RPMI8226 (cell line): ENCODE results near the gene KCNK10.

Experiments
- DNase-seq: peaks from one replicate; pipeline ENCODE4 v3.0.0-alpha.2; 2015

Gene KCNK10

DNA sequence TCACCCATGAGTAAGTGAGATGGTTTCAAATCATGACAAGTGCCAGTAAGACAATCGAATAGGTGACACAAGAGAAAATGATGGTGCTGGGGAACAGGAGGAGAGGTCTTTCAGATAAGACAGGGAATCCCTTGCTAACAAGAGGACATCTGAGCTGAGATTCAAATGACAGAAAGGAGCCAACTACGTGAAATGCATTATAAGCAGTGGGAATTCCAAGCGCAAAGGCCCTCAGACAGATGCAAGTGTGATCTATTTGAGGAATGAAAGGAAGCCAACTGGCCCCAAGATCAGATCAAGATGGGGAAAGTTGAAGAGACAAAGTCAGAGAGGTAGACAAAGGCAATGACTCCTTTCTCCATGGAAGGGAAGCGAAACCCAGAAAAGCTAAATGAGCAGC is 4.7 kb downstream of the KCNK10 start:
- no peak for DNase-seq

DNA sequence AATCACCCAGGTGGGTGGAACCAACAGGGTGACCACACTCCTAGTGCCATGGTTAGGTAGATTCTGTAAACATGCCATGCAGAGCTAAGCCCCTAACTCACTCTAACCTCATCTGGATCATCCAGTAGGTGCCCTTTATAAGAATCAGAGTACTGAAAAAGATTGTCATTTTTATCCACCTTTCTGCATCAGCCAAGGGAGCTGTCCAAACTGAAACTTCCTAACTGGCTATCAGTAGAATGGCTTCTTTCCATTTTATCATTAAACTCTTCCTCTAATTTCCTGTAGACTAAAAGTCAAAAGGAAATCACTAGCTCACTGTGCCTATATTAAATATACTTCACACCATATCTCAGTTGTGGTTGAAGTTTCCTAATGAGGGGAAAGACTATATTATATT is 6.5 kb downstream of the KCNK10 start:
- DNase-seq: no peak

DNA sequence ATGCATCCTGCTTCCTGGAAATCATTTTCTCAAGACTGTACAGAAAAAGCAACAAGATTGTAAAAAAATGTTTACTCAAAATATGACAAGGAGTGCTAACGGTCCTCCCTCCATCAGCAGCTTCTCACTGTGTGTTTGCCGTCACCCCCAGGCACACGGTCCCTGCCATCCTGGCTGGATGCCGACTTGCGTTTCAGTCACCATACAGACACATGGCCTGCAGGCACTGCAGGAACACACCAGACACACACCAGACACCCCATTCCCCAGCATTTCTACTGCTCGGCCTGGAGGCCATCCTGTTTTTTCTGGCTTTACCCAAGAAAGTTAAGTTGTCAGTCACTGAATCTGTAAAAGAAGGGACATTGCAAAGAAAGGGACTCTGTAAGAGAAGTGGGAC is 10.8 kb downstream of the KCNK10 start:
- DNase-seq: no peak

DNA sequence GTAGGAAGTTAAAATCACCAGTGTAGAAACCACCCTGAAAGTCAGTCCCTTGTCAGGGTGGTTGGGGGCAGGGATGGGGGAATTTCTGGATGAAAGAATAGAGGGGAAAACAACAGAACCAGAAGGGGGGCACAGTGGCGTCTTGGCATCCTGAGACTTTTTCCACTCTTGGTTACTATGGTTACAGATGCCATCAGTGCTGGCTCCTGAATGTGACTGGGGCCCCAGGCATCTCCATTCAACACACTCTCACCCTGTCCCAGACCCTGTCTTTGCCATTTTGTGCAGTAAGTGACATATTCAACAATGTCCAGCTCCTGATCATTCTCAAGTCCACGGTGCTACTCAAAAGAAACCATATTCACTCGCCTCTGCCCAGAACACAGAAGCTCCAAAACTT is 11.3 kb downstream of the KCNK10 start:
- no peak for DNase-seq

DNA sequence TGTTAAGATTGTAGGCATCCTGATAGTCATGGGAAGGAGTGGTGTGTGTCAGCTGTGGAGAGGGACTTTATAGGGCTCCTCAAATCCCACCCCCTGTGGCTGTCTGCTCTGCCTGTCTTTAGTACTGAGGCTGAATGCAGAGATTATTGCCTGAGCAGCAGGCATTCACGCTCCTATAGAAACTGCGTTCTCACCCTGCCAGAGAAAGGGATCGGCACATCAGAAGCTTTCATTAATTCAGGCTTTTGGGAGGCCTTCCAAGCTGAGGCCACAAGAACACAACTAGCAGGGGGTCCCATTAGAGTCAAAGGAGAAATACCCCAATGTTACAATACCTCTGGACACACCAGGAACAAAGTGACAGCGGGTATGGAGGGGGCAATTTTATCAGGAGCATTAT is 12.6 kb downstream of the KCNK10 start:
- DNase-seq: no peak

DNA sequence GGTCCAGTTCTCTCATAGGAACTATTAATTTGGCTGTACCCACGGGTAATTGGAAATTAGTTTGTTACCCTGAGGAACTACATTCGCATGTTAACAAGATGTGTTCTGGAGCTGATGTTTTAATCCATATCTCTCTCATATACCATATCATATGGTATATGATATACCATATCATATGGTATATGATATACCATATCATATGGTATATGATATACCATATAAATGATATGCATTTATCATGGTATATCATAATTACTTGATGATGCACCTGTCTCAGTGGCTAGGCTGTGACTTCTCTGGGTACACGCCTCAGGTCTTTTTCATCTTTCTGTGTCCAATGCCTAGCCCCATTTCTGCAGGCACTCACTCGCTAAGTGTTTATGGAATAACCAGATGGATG is 13.0 kb downstream of the KCNK10 start:
- DNase-seq: no peak

DNA sequence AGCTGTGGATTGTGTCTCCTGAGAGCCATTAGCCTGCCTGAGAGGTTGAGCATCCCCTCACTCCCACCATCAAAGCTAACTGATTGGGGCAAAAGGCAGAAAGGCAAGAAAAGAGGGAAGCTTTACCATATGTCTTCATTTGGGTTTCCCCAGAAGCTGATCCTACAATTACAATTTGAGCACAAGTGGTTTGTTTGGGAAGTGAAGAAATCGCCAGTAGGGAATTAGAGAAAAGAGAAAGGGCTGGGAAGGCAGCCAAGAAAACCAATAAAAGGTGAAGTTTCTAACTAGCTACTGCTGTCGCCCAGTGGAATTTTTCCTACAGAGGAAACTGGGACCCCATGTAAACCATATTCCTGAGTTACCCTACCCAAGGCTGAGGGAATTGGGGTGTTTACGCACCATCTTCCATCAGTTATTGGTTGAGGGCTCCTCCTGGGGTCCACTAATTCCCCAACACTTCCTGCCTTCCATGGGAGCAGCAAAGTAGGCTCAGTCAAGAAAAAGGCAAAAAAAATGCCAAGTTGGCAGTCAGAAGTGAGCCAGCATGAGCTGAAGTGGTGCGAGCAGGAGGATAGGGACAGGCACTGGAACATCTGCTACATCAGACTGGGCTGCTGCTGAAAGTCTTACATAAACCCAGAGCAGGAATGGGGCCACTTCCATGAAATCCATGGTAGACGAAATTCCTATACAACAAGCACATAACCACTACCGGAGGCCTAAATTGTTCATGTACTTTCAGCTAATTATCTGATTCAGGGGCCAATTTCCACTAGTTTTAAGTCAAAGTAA is 17.3 kb downstream of the KCNK10 start:
- no peak for DNase-seq

DNA sequence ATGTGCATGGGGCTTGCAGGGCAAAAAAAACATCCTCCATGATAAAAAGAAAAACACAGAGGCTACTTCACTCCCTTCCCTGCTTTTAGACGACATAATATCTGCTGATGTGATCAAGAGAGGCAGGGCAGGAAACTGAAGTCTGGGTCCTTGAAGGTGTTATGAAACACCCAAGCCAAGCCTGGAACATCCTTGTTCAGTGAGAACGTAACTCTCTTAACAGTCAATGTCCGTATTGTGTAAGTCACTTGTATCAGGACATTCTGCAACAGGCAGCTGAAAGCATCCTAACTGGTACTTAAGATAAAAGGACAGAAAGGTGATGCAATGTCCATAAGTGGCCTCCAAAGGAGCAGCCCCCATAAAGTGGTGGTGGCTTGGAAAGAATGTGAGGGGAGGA is 20.0 kb downstream of the KCNK10 start:
- DNase-seq: no peak

DNA sequence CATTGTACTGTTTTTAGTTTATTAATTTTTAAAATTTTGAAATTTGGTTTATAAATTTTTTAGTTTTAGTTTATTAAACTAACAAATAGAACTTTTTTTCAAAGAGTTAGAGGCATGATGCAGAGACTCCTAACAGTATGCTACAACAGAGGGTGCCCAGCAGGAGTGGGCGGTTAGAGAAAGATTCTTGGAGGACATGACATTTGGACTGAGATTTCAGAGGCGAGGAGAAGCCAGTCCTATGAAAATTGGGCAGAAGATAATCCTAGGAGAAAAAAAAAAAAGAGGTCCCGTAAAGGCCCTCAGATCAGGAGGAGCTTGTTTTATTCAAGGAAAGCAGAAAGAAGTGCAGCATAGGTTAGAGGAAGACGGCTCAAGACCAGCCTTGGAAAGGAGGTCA is 21.7 kb downstream of the KCNK10 start:
- DNase-seq: no peak

DNA sequence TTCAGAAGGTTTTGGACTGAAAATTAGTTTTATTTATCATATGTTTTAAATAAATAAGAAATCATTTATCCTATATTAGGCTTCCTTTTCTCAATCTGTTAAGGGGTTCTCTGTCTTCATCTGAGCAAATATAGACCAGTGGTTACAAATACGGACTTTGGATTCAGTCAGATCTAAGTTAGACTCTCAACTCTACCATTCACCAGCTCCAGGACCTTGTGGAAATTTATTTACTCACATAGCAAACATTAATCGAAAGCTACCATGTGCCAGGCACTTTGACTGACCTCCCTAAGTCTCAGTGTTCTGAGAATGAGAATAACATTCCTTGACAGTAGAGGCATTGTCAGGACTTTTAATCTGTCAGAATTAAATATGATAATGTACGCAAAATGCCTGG is 22.3 kb downstream of the KCNK10 start:
- DNase-seq: no peak

DNA sequence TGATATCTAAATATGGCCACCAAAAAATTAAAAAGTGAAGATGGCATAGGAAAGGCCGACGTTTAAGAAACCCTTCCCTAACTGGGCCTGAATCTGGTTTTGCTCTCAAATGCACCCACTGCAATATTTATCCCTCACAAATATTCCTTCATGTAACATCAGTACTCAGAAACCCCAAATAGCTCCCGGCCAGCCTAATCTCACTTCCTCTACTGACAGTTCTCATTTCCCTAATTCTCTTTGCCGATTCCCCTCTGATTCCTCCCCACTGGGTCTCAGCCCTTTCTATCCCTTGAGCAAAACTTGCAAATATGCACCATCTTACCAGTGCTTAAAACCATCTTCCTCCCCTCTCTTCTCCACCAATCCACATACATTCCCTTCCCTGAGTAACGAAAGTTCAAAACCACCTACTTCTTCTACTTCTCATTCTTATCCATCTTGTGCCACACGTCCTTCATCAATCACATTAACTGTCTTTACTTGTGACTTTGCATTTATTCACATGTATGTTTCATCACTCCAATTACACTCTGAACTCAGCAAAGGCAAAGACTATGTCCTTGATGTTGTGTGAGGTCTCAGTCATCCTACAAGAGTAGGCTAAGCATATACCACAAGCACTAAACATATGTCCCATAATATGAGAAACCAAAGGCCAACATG is 23.1 kb downstream of the KCNK10 start:
- peak; percentile 4 for DNase-seq

DNA sequence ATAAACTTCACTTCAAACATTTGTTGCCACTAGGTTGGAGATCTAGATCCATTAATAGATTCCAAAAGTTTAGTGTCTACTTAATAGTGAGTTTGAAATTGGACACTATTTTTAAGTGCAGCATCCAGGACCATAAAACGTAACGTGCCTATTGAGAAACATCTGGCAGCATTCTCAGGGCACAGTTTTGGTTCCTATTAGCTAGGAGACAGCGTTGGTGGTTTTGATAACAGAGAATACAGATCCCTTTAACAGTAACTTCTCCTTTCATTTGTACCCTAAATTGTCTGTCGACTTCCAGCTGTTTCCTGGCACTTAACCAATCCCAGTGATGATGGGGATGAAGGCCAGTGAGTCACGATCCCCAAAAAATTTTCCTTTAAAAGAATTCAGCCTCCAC is 25.8 kb downstream of the KCNK10 start:
- no peak for DNase-seq

DNA sequence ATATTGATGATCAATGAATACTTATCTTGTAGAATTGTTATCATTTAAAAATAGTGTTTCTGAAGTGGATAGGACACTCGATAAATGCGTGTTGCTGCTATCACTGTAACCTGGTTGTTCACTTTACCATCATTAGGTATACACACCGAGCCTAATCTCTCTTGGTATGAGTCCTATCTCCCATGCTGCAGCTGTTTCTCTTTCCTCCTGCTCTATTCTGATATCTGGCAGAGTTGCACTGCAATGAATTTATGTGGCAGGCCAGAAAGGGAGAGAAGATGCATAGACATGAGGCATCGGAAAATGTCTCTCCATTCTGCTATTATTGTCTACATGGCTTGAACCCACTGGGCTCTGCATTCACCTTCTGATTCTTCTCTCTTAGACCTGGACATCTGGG is 26.7 kb downstream of the KCNK10 start:
- DNase-seq: no peak

DNA sequence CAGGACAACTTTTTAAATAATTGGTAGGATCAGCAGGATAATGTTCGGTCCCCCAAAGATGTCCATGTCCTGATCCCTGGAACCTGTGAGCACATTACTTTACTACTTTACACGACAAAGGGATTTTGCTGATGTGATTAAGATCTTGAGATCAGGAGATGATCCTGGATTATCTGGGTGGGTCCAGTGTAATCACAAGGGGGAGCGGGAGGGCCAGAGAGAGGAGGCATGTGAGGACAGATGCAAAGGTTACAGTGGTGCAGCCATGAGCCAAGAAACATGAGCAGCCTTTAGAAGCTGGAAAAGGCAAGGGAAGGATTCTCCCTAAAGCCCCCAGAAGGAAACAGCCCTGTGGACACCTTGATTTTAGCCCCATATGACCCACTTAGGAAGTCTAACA is 33.1 kb downstream of the KCNK10 start:
- DNase-seq: no peak

DNA sequence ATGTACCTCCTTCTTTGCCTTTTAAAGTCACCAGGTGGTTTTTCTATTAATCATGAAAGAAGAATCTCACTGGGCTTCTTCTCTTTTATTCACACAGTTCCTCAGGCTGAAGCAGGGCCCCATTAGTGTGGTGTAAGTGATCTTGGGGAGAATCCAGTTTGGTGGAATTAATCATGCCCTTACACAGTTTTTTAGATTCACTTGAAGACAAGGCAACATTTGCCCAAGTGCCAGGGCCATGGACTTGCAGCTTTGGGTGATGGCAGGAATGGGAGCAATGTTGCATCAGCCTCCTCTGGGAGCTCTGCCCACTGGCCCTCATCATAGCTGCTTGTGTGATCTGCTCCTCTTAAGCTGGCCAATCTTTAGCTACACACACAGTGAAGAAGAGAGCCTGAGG is 33.8 kb downstream of the KCNK10 start:
- DNase-seq: no peak

DNA sequence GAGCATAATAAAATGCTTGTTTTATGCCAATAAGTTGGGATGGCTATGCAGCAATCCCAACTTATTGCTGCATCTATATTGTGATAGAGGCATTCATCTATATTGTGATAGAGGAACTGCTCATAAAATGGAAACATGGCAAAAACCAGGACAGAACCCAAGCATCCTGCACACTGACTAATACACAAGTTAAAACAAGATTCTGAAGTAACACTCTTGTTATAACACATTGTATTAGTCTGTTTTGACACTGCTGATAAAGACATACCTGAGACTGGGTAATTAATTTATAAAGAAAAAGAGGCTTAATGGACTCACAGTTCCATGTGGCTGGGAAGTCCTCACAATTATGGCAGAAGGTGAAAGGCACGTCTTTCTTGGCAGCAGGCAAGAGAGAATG is 36.8 kb downstream of the KCNK10 start:
- no peak for DNase-seq

DNA sequence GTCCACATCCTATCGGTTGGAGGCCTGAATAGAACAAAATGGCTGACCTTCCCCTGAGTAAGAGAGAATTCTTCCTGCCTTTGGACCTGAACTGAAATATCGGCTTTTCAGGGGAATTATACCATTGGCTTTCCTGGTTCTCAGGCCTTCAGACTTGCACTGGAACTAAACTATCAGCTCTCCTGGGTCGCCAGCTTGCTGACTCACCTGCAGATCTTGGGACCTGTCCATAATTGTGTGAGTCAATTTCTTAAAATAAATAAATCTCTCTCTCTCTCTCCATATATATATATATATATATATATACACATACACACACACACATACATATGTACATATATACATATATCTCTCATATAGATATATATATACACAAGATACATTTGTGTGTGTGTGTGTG is 41.6 kb downstream of the KCNK10 start:
- no peak for DNase-seq

DNA sequence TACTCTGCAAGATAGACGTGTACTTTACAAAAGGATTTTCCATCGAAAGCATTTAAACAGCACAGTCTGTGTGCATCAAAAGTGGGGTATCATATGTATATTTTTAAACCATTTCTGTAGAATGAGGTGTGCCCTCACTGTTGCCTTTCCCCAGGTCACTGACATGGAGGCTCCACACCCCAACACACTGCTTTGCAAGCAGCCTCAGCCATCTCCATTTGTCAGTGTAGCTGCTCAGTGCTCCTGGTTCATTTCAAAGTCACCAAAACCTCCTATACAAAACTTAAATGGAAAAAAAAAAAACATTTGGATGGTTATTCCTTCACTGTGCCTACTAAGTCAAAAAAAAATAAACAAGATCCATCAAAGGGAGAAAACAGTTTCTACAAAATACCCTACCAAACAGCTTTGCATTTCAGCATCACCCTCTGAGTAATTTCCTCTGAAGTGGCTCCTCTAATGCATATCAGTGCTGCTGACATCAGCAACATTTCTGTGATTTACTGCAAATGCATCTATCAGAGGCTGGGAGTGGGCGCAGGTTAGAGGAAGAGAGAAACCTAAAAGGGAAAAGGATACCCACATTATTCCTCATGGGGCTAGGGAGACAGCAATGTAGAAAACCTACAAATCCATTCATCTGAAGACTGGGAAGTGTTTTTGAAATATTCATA is 46.0 kb downstream of the KCNK10 start:
- DNase-seq: no peak

DNA sequence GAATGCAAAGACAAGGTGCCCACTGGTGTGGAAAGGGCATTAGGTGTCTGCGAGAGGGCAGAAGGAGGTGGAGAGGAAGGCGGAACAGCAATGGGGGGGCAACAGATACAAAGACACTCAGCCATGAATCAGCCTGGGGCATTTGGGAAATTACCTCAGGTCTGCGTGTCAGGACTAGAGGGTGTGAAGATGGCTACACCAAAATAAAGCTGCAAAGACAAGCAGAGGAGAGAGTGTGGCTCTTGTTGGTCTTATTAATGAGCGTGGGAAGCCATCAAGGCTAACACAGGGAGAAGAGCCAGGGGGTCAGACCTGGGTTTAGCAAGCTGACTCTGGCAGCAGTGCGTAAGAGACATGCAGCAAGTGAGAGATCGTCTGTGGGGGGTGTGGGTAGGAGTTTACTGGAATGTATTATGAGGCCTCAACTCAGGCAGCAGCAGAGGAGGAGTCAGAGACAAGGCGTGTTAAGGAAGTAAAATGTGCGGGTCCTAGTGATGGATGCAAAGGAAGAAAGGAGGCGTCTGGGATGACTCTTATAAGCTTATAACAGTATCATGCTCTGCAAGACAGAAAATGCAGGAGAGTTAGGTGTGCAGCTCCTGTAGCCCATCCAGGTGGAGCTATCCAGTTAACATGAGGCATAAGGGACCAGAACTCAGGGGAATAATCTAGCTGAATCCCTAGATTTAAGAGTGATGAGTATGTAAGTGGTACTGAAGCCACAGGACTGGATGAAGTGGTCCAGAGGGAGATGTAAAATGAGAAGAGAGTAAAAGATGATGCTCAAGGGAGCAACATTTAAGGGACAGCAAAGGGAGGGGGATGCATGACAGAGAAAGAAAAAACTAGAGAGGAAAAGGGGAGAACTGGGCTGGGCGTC is 50.4 kb downstream of the KCNK10 start:
- no peak for DNase-seq

DNA sequence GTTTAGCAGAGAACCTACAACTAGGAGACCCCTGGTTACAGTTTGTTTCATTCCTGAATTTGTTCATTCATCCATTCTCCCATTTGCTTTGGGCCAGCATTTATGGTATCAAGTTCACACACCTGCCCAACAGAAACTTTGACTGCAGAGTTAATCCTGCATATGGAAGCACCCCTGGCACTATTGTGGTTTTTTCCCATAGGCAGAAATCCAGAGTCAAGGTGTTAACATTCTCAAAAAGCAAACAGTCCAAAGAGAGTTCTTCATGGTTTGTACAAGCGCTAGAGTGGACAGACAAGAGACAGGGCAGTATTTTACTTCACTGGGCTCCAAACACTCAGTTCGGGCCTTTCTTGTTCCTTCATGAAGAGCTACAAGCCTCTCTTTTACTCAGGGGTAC is 51.9 kb downstream of the KCNK10 start:
- no peak for DNase-seq

DNA sequence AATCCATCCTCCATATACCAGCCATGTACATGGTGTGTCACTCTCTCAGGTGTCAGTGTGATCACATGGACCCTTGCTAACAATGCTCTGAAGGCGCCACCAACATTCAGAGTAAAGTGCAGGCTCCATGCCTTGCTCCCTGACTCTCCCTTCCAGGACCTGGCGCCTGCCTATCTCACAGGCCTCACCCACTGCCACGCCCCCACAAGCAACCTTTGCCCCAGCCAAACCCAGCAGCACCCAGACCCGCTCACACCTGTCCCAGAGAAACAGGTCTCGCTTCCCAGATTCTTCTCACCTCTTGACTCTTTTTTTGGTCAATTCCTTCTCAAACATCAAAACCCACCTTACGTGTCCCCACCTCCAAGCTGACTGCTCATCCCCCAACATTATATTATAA is 52.3 kb downstream of the KCNK10 start:
- DNase-seq: no peak

DNA sequence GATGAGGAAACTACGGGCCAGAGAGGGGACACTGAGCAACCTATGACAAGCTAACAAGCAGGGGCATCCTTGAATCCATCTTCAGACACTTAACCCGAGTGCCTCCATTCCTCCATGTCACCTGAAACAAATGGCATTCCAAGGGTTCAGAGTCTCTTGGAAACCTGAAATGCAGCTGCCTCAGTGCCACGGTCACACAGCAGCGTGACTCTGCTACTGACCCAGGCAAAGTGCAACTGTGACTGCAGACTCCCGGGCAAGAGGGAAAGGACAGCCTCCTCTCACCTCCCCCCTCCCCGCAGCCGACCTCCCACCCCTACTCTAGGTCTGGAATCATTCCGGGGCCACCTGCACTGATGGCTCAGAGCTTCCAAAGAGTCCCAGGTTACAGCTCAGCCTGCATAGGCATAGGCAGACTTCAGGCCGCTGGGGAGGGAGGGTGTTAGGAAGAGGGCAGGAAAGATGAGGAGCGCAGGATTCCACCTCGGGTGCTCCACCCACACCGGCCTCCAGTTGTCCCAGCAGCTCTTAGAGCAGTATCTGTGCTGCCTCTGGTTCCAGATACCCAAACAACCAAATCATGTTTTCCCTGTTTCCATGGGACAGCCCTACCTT is 53.2 kb downstream of the KCNK10 start:
- no peak for DNase-seq

DNA sequence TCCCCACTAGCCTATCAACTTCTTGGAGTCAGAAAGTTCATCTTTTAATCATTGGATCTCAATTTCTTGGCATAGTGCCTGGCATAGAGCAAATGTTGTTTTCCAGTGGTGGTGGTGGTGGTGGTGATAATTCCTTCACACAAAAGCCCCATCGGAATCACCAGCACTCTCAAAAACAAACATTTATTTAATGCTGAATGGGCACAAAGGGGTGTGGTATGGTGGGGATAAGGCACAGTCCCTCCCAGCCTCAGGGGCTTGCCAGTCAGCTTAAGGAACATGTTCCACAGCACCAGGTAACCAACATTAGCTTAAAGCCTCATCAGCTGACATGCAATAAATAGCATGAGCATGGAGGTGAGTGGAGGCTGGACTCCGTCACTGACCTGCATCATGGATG is 56.6 kb downstream of the KCNK10 start:
- DNase-seq: no peak
